OCI-LY7 (cell line): ENCODE data around the gene S100B. TPM values are rescaled to one million over a fixed set of nuclear protein-coding genes. Genes with fewer than 3 reads are reported as not detected.

ENCODE experiments used
- BruUV-seq: library from RNA; stranded (reverse); fragments of 400-500 nt; replicated peaks from 2 replicates; lab custom pipeline; 2021; lab: Mats Ljungman, UMichigan
- CTCF ChIA-PET: fragments of 300-600 bp; sonication (Branson Sonifier 250); formaldehyde crosslinking; loops from one replicate; lab custom pipeline; 2022; ENCODE audit warnings: antibody characterized with exemption; ENCODE audit not compliant: unreplicated experiment; lab: Charles Lee
- POLR2A ChIA-PET: fragments of 300-600 bp; sonication (Branson Sonifier 250); formaldehyde crosslinking; loops from one replicate; lab custom pipeline; 2022; ENCODE audit warnings: antibody characterized with exemption; lab: Charles Lee
- DNase-seq: peaks from one replicate; pipeline ENCODE4 v3.0.0-alpha.2; 2015; ENCODE audit warnings: low spot score
- H2AFZ ChIP-seq: fragments of 200-600 bp; sonication (generic), shearing (Covaris generic); 2 replicates; pipeline ENCODE4 v1.6.1; 2014; ENCODE audit warnings: mild to moderate bottlenecking, antibody characterized with exemption, low read length, moderate library complexity
- H3K27ac ChIP-seq: fragments of 200-600 bp; sonication (generic); 2 replicates; pipeline ENCODE4 v1.5.1; 2014; ENCODE audit warnings: mixed run types, low read depth, mild to moderate bottlenecking, moderate library complexity, low read length, inconsistent platforms; ENCODE audit not compliant: poor library complexity, severe bottlenecking
- H3K36me3 ChIP-seq: fragments of 200-600 bp; sonication (generic); 2 replicates; pipeline ENCODE4 v1.6.1; 2014; ENCODE audit warnings: mild to moderate bottlenecking, antibody characterized with exemption, low read length, moderate library complexity, mixed read lengths; ENCODE audit not compliant: insufficient read depth
- H3K4me1 ChIP-seq: fragments of 200-600 bp; sonication (generic); 2 replicates; pipeline ENCODE4 v1.5.1; 2014; ENCODE audit warnings: mild to moderate bottlenecking, low read length; ENCODE audit not compliant: insufficient read depth, poor library complexity, severe bottlenecking
- H3K4me2 ChIP-seq: fragments of 200-600 bp; sonication (generic); 2 replicates; pipeline ENCODE4 v1.6.1; 2014; ENCODE audit warnings: mild to moderate bottlenecking, low read length
- H3K4me3 ChIP-seq: fragments of 200-600 bp; sonication (generic); 2 replicates; pipeline ENCODE4 v1.5.1; 2014; ENCODE audit warnings: mild to moderate bottlenecking, low read depth, low read length; ENCODE audit not compliant: poor library complexity, severe bottlenecking
- H3K79me2 ChIP-seq: fragments of 200-600 bp; sonication (generic); 2 replicates; pipeline ENCODE4 v1.6.1; 2016; ENCODE audit warnings: low read depth, mild to moderate bottlenecking, low read length, moderate library complexity, mixed read lengths; ENCODE audit not compliant: insufficient read depth
- H3K9me2 ChIP-seq: fragments of 200-600 bp; sonication (generic); 2 replicates; pipeline ENCODE4 v1.6.1; 2016; ENCODE audit warnings: mild to moderate bottlenecking, low read length, mixed read lengths; ENCODE audit not compliant: insufficient read depth
- H3K9me3 ChIP-seq: fragments of 200-600 bp; sonication (generic); 2 replicates; pipeline ENCODE4 v1.6.1; 2014; ENCODE audit warnings: mild to moderate bottlenecking, mixed run types, low read length, mixed read lengths
- H4K20me1 ChIP-seq: fragments of 200-600 bp; sonication (generic); 2 replicates; pipeline ENCODE4 v1.6.1; 2014; ENCODE audit warnings: mild to moderate bottlenecking, antibody characterized with exemption, low read length, moderate library complexity, mixed read lengths; ENCODE audit not compliant: insufficient read depth
- CTCF ChIP-seq: fragments of 200-600 bp; sonication (generic); conservative IDR thresholded peaks from 2 replicates; pipeline ENCODE4 v1.5.1; 2014; ENCODE audit warnings: mild to moderate bottlenecking, antibody characterized with exemption, low read length, moderate library complexity, mixed read lengths
- EZH2phosphoT487 ChIP-seq: fragments of 200-600 bp; sonication (generic); IDR thresholded peaks from 2 replicates; pipeline ENCODE4 v1.6.1; 2018; ENCODE audit warnings: low read depth, borderline replicate concordance, mild to moderate bottlenecking, mixed run types, antibody characterized with exemption, low read length, moderate library complexity, mixed read lengths
- intact Hi-C: fragments of 100-400 bp; cut with micrococcal nuclease; formaldehyde crosslinking; loops from one replicate; pipeline ENCODE4 v1.10.0; 2022; ENCODE audit not compliant: unreplicated experiment
- total RNA-seq, 2 experiments: library from RNA; depleted of rRNA in 1 of 2; stranded (reverse); fragments of >200 nt in 1 of 2; shearing (Covaris generic) in 1 of 2; gene quantifications; 2 replicates each; pipeline ENCODE4 v1.2.3, GENCODE V29; 2014 to 2022

Gene S100B
- total RNA-seq, 2 experiments from 2014 or later, result not detected

DNA sequence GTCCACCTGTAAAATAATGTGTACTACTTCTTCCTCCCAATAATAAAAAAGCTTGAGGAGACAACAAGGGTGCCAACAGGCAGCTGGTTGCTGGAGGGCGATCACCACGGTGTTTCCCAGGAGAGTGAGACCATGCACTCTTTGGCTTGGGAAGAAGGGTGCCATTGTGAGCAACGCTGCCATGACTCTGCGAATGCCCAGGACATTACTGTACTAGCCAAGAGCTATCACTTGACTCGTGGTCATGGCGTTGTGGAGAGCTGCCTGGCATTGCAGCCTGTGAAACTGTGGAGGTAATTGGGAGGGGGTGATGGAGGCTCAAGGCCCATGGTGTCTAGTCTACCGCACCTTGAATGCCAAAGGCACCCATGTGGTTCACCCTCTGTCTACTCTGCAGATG, 16.0 kb upstream of the S100B start:
- Histone ChIP-seq H2AFZ (no peak overlapping the region), H3K79me2 (no peaks in the 10 kb centered on the region), H3K27ac (no peak overlapping the region), H3K4me1 (no peaks in the 10 kb centered on the region), H3K4me2 (no peak overlapping the region), H3K9me3 (peaks cover 5% of the 10 kb centered on the region), H3K4me3 (no peak overlapping the region), H3K36me3 (no peaks in the 10 kb centered on the region), H4K20me1 (no peaks in the 10 kb centered on the region), H3K9me2 (no peaks in the 10 kb centered on the region)
- ChIA-PET POLR2A (interaction anchor here (2.2 kb wide), 1 partner anchor 14 kb away, joined by 6 read pairs; no protein-coding TSS in a partner anchor), CTCF (no interaction called here)
- TF ChIP-seq EZH2phosphoT487, result no peak
- TF ChIP-seq CTCF, result no peak
- intact Hi-C loops, result no loop called here
- no peak for DNase-seq
- BruUV-seq, result no TSS peak

GRCh38 chr21:46619846-46620245, 15.0 kb upstream of the S100B start:
- BruUV-seq, result no TSS peak
- POLR2A ChIA-PET, result no interaction called here
- CTCF ChIA-PET, result no interaction called here
- no peak for DNase-seq
- H4K20me1 ChIP-seq, result no peaks in the 10 kb centered on the region
- TF ChIP-seq EZH2phosphoT487 (no peak), CTCF (no peak)
- H3K36me3 ChIP-seq, result no peaks in the 10 kb centered on the region
- no peak overlapping the region for H3K4me2 ChIP-seq
- no peak overlapping the region for H3K4me3 ChIP-seq
- H3K4me1 ChIP-seq, result no peaks in the 10 kb centered on the region
- intact Hi-C loops, result no loop called here
- no peaks in the 10 kb centered on the region for H3K9me2 ChIP-seq
- no peak overlapping the region for H2AFZ ChIP-seq
- H3K27ac ChIP-seq, result no peak overlapping the region
- H3K9me3 ChIP-seq, result no peaks in the 10 kb centered on the region
- no peaks in the 10 kb centered on the region for H3K79me2 ChIP-seq

GRCh38 chr21:46618738-46619379, 14.0 kb upstream of the S100B start:
- no peaks in the 10 kb centered on the region for H3K9me2 ChIP-seq
- intact Hi-C loops, result no loop called here
- BruUV-seq, result no TSS peak

More at GRCh38 chr21:46618738-46619379, 14.0 kb upstream of the S100B start:
- DNase-seq, result no peak
- TF ChIP-seq EZH2phosphoT487, result no peak
- TF ChIP-seq CTCF, result no peak
- H4K20me1 ChIP-seq, result no peaks in the 10 kb centered on the region
- H3K27ac ChIP-seq, result no peak overlapping the region
- H3K36me3 ChIP-seq, result no peaks in the 10 kb centered on the region
- no peak overlapping the region for H3K4me2 ChIP-seq
- ChIA-PET CTCF (no interaction called here), POLR2A (no interaction called here)
- H3K9me3 ChIP-seq, result no peaks in the 10 kb centered on the region
- H3K4me1 ChIP-seq, result no peaks in the 10 kb centered on the region
- H2AFZ ChIP-seq, result no peak overlapping the region
- H3K4me3 ChIP-seq, result no peak overlapping the region
- no peaks in the 10 kb centered on the region for H3K79me2 ChIP-seq
